K562 (cell line): ENCODE measurements around the gene SLC12A3. TPM values are rescaled to one million over a fixed set of nuclear protein-coding genes. Genes with fewer than 3 reads are reported as not detected.

Experiments
- ATAC-seq: fragments of 200-7000 bp; cut with Tn5 transposase; 3 replicates; pipeline ENCODE4 v1.9.1; 2020; ENCODE audit warnings: moderate library complexity
- BruUV-seq: library from RNA; stranded (reverse); fragments of 400-500 nt; replicated peaks from 2 replicates; lab custom pipeline; 2021; lab: Mats Ljungman, UMichigan
- CTCF ChIA-PET: fragments of 300-600 bp; formaldehyde crosslinking; extraction: SDS; loops from one replicate; lab custom pipeline; 2021; ENCODE audit warnings: low intra/inter-chr PET ratio; lab: Yijun Ruan, JAX
- POLR2A ChIA-PET: fragments of 300-600, 350-650 bp; sonication (Branson Sonifier 250); formaldehyde crosslinking; extraction: SDS; loops from one replicate; lab custom pipeline; 2021; ENCODE audit warnings: antibody characterized with exemption, inconsistent platforms; lab: Yijun Ruan, JAX
- DNase-seq, 4 experiments: peaks; one replicate each; pipeline versions ENCODE4 v3.0.0 to v3.0.0-alpha.2; 2011 to 2018; ENCODE audit warnings: low spot score in 3 of 4, mixed read lengths in 3 of 4; ENCODE audit errors: extremely low read depth in 1 of 4
- FAIRE-seq: peaks from 2 replicates; lab custom pipeline; 2011; peaks lifted over from hg19 to GRCh38; lab: Jason Lieb, UNC
- H2AFZ ChIP-seq: 2 replicates; pipeline ENCODE4 v1.6.0; 2011; ENCODE audit warnings: low read depth, low read length, control low read depth, inconsistent platforms
- H3K27ac ChIP-seq: fragments of 200-600 bp; 3 replicates; pipeline ENCODE4 v1.8.0; 2011; ENCODE audit warnings: low read depth, mild to moderate bottlenecking, control low read depth, inconsistent platforms, low read length, moderate library complexity, mixed read lengths; ENCODE audit errors: extremely low read depth
- H3K27me3 ChIP-seq, 2 experiments: fragments of 300-600 bp in 1 of 2; 2 replicates in 1 of 2; 3 replicates in 1 of 2; pipeline versions ENCODE4 v1.6.0 to v1.8.0; 2011; ENCODE audit warnings: inconsistent platforms in 2 of 2, low read length in 2 of 2, mild to moderate bottlenecking in 1 of 2, mixed read lengths in 1 of 2, moderate library complexity in 1 of 2; ENCODE audit not compliant: control insufficient read depth in 2 of 2, insufficient read depth in 2 of 2
- H3K36me3 ChIP-seq: fragments of 300-600 bp; 3 replicates; pipeline ENCODE4 v1.8.0; 2011; ENCODE audit warnings: mild to moderate bottlenecking, low read length, inconsistent platforms; ENCODE audit not compliant: control insufficient read depth, insufficient read depth
- H3K4me1 ChIP-seq, 2 experiments: fragments of 200-600 bp in 1 of 2; replicated peaks in 1 of 2; 2 replicates in 1 of 2; 3 replicates in 1 of 2; pipeline versions ENCODE4 v1.5.1 to v1.8.0; 2011; ENCODE audit warnings: inconsistent platforms in 2 of 2, low read length in 2 of 2, mild to moderate bottlenecking in 1 of 2, mixed read lengths in 1 of 2, moderate library complexity in 1 of 2; ENCODE audit not compliant: control insufficient read depth in 2 of 2, insufficient read depth in 2 of 2
- H3K4me2 ChIP-seq: 2 replicates; pipeline ENCODE4 v1.6.1; 2011; ENCODE audit warnings: low read length, control low read depth, inconsistent platforms, mixed read lengths; ENCODE audit not compliant: insufficient read depth
- H3K4me3 ChIP-seq: fragments of 200-600 bp; sonication (generic), shearing (Covaris generic); 2 replicates; pipeline ENCODE4 v1.5.1; 2016; ENCODE audit warnings: control low read depth, inconsistent platforms
- H3K79me2 ChIP-seq: fragments of 200-600 bp; 3 replicates; pipeline ENCODE4 v1.8.0; 2011; ENCODE audit warnings: low read length, inconsistent platforms; ENCODE audit not compliant: control insufficient read depth, insufficient read depth
- H3K9ac ChIP-seq, 2 experiments: 2 replicates each; pipeline versions ENCODE4 v1.6.0 to v1.6.1; 2011; ENCODE audit warnings: low read depth in 2 of 2, low read length in 2 of 2, control low read depth in 1 of 2, inconsistent platforms in 1 of 2, mild to moderate bottlenecking in 1 of 2, mixed read lengths in 1 of 2; ENCODE audit not compliant: insufficient read depth in 1 of 2
- H3K9me1 ChIP-seq: one replicate; pipeline ENCODE4 v1.6.0; 2011; ENCODE audit warnings: inconsistent platforms, mild to moderate bottlenecking, low read length, moderate library complexity; ENCODE audit not compliant: control insufficient read depth, insufficient read depth
- H3K9me3 ChIP-seq: replicated peaks from 2 replicates; pipeline ENCODE4 v1.5.1; 2011; ENCODE audit warnings: low read depth, low read length, inconsistent platforms; ENCODE audit not compliant: control insufficient read depth, insufficient read depth
- H4K20me1 ChIP-seq: replicated peaks from 2 replicates; pipeline ENCODE4 v1.6.1; 2011; ENCODE audit warnings: low read length, inconsistent platforms, mixed read lengths; ENCODE audit not compliant: control insufficient read depth, insufficient read depth
- BHLHE40 ChIP-seq: IDR thresholded peaks from 2 replicates; pipeline ENCODE4 v1.6.1; 2011; ENCODE audit warnings: low read length, improper control_type of control experiment
- GABPB2 ChIP-seq: fragments of 250-450 bp; sonication (Bioruptor Pico); conservative IDR thresholded peaks from 2 replicates; pipeline ENCODE4 v1.5.1; 2021; ENCODE audit warnings: mild to moderate bottlenecking
- KLF16 ChIP-seq: IDR thresholded peaks from 2 replicates; pipeline ENCODE4 v1.6.1; 2016; ENCODE audit warnings: antibody characterized with exemption
- MLX ChIP-seq, 2 experiments: fragments of 450-650 bp in 1 of 2; sonication (generic) in 1 of 2; formaldehyde crosslinking; conservative IDR thresholded peaks; 2 replicates each; pipeline versions ENCODE4 v1.4.0 to v1.8.1; 2020 to 2022; ENCODE audit warnings: mild to moderate bottlenecking in 1 of 2, missing genetic modification reagents in 1 of 2
- MNT ChIP-seq, 2 experiments: fragments of 450-650 bp; conservative IDR thresholded peaks; 2 replicates each; pipeline ENCODE4 v1.6.1; 2017; ENCODE audit warnings: mild to moderate bottlenecking in 2 of 2, moderate library complexity in 2 of 2
- NR3C1 ChIP-seq: sonication (generic); formaldehyde crosslinking; IDR thresholded peaks from 2 replicates; pipeline ENCODE4 v1.8.1; 2022; ENCODE audit warnings: missing genetic modification reagents
- PCBP1 ChIP-seq: fragments of 200-400 bp; formaldehyde crosslinking; IDR thresholded peaks from 2 replicates; pipeline ENCODE4 v1.6.1; 2018; ENCODE audit warnings: mild to moderate bottlenecking, low read depth, low read length; ENCODE audit not compliant: poor library complexity, severe bottlenecking
- SMARCC2 ChIP-seq: fragments of 450-650 bp; IDR thresholded peaks from 2 replicates; pipeline ENCODE4 v1.6.1; 2017; ENCODE audit warnings: antibody characterized with exemption, moderate library complexity, mild to moderate bottlenecking, low read depth
- SREBF1 ChIP-seq: fragments of 150-350 bp; IDR thresholded peaks from 2 replicates; pipeline ENCODE4 v1.6.1; 2014; ENCODE audit warnings: antibody characterized with exemption, low read depth, low read length, borderline replicate concordance
- U2AF2 ChIP-seq: fragments of 200-400 bp; formaldehyde crosslinking; optimal IDR thresholded peaks from 2 replicates; pipeline ENCODE3; 2017; ENCODE audit warnings: low read depth, mild to moderate bottlenecking, low read length
- ZC3H8 ChIP-seq: fragments of 450-650 bp; IDR thresholded peaks from 2 replicates; pipeline ENCODE4 v1.6.1; 2017
- ZNF398 ChIP-seq: fragments of 250-450 bp; sonication (Bioruptor Pico); IDR thresholded peaks from 2 replicates; pipeline ENCODE4 v1.8.0; 2021; ENCODE audit warnings: moderate library complexity, mild to moderate bottlenecking, inconsistent platforms
- ZNF75A ChIP-seq: fragments of 450-650 bp; formaldehyde crosslinking; IDR thresholded peaks from 2 replicates; pipeline ENCODE4 v1.4.0; 2020; ENCODE audit warnings: mild to moderate bottlenecking
- WGBS: fragments of 100-300 bp; shearing (Covaris generic); methylation state at CpG from one replicate; pipeline ENCODE4 v1.1.6; 2016; ENCODE audit warnings: low coverage, mixed read lengths; ENCODE audit not compliant: insufficient coverage; ENCODE audit errors: missing lambda C conversion rate; 5-methylcytosine and 5-hydroxymethylcytosine counted together
- in situ Hi-C: fragments of 300-500 bp; cut with MboI; formaldehyde crosslinking; loops from 4 replicates; pipeline ENCODE4 v1.15.0; 2018; ENCODE audit warnings: inconsistent platforms, mixed read lengths
- intact Hi-C: fragments of 100-400 bp; cut with micrococcal nuclease; formaldehyde crosslinking; loops from 2 replicates; pipeline ENCODE4 v1.14.2; 2022
- polyA plus RNA-seq, 8 experiments: library from polyadenylated mRNA; depleted of rRNA in 4 of 8; stranded (reverse) in 5 of 8; unstranded in 3 of 8; fragments of >200 nt; fragmentation: Nextera tagmentation in 2 of 8; fragmentation: Illumina TruSeq in 1 of 8; extraction: Ambion mirVana in 2 of 8; extraction: Trizol in 1 of 8; gene quantifications; 2 replicates each; pipeline versions ENCODE4 v1.2.1 to v1.2.3, GENCODE V29; 2011 to 2014; ENCODE audit warnings: inconsistent platforms in 1 of 8, missing spikeins in 1 of 8
- total RNA-seq, 7 experiments: library from RNA; depleted of rRNA in 6 of 7; stranded (reverse); fragments of >200 nt in 6 of 7; fragmentation: Illumina TruSeq in 2 of 7; extraction: Trizol in 2 of 7; gene quantifications; 2 replicates each; pipeline versions ENCODE4 v1.2.1 to v1.2.3, GENCODE V29; 2011 to 2021; ENCODE audit warnings: low replicate concordance in 1 of 7

Gene SLC12A3
- total and polyA plus RNA-seq, 9 of the 15 experiments (the other 6 are each of a cell fraction or from before 2014, with no cell fraction given) = not detected

GRCh38 chr16:56868175-56868574 is 3.2 kb downstream of the SLC12A3 start:
- Histone ChIP-seq H3K36me3 (no peaks in the 10 kb centered on the region), H2AFZ (no peak overlapping the region), H3K79me2 (no peaks in the 10 kb centered on the region), H4K20me1 (no peaks in the 10 kb centered on the region), H3K27ac (no peak overlapping the region), H3K9ac (no peak overlapping the region), H3K4me2 (no peak overlapping the region), H3K9me1 (no peaks in the 10 kb centered on the region), H3K4me3 (no peak overlapping the region), H3K9me3 (no peaks in the 10 kb centered on the region), H3K27me3 (peaks cover 0 to 7% of the 10 kb centered on the region in 2 experiments; a peak in 2 of 5 replicates), H3K4me1 (peaks cover 0 to 16% of the 10 kb centered on the region in 2 experiments; a peak in 3 of 5 replicates)
- CTCF ChIA-PET = interaction anchor here (1.8 to 1.9 kb wide), 2 partner anchors 83 to 300 kb away, joined by 9 to 16 read pairs; no protein-coding TSS in a partner anchor
- DNase-seq (no peak), ATAC-seq (no peak), FAIRE-seq (no peak)
- in situ Hi-C loops = loop anchor here (5.0 to 10.0 kb wide), 2 partner anchors 84 to 283 kb away; partner anchors contain the start of gene MT3
- intact Hi-C loops = loop anchor here (2.0 kb wide), 1 partner anchor 291 kb away; no protein-coding TSS in a partner anchor
- WGBS = 58% methylated on average over 9 of the region's 9 CpGs
- BruUV-seq = no TSS peak
- TF ChIP-seq ZNF75A (no peak), MNT (conservative IDR thresholded peaks at IDR 0.05) (no peak), SMARCC2 (no peak), KLF16 (no peak), SREBF1 (no peak), PCBP1 (no peak), ZC3H8 (no peak), U2AF2 (no peak), MLX (CRISPR knock-in tag; conservative IDR thresholded peaks at IDR 0.05) (no peak), ZNF398 (CRISPR knock-in tag) (no peak), BHLHE40 (no peak), GABPB2 (CRISPR knock-in tag) (no peak), NR3C1 (CRISPR knock-in tag) (no peak)
- POLR2A ChIA-PET = interaction anchor here (1.1 kb wide), 1 partner anchor 8 kb away, joined by 3 read pairs; no protein-coding TSS in a partner anchor
